ENCODE data around the gene CCDC197. TPM values are rescaled to one million over a fixed set of nuclear protein-coding genes. Genes with fewer than 3 reads are reported as not detected.

The CCDC197 gene
- total RNA-seq, 1 donor from 2014 or later: not detected

- Mint-ChIP-seq H3K36me3 (ENCODE audit: low read depth, unreplicated experiment) (no peaks in the 10 kb centered on the region), H3K27me3 (ENCODE audit: unreplicated experiment) (peaks cover 5% of the 10 kb centered on the region), H3K4me1 (ENCODE audit: unreplicated experiment) (no peaks in the 10 kb centered on the region), H3K27ac (ENCODE audit: unreplicated experiment) (no peak overlapping the region), H3K9me3 (ENCODE audit: unreplicated experiment) (no peaks in the 10 kb centered on the region), H3K4me3 (ENCODE audit: unreplicated experiment) (no peak overlapping the region)
- no peak for DNase-seq (ENCODE audit: low spot score)
- TF ChIP-seq CTCF (IDR thresholded peaks at IDR 0.05; ENCODE audit: unreplicated experiment): no peak
These were observed 44.3 kb upstream of the CCDC197 start for GRCh38 chr14:93952829-93953228.

- H3K27me3 Mint-ChIP-seq (ENCODE audit: unreplicated experiment): peaks cover 5% of the 10 kb centered on the region
- H3K9me3 Mint-ChIP-seq (ENCODE audit: unreplicated experiment): no peaks in the 10 kb centered on the region
- no peak overlapping the region for H3K4me3 Mint-ChIP-seq (ENCODE audit: unreplicated experiment)
- no peak for TF ChIP-seq CTCF (IDR thresholded peaks at IDR 0.05; ENCODE audit: unreplicated experiment)
- H3K27ac Mint-ChIP-seq (ENCODE audit: unreplicated experiment): no peak overlapping the region
- DNase-seq (ENCODE audit: low spot score): no peak
- H3K4me1 Mint-ChIP-seq (ENCODE audit: unreplicated experiment): no peaks in the 10 kb centered on the region
- H3K36me3 Mint-ChIP-seq (ENCODE audit: low read depth, unreplicated experiment): no peaks in the 10 kb centered on the region
These were observed 43.8 kb upstream of the CCDC197 start for GRCh38 chr14:93953263-93953662.

- Mint-ChIP-seq H3K4me3 (ENCODE audit: unreplicated experiment) (no peak overlapping the region), H3K27me3 (ENCODE audit: unreplicated experiment) (peaks cover 5% of the 10 kb centered on the region), H3K9me3 (ENCODE audit: unreplicated experiment) (no peaks in the 10 kb centered on the region), H3K4me1 (ENCODE audit: unreplicated experiment) (peaks cover under 1% of the 10 kb centered on the region), H3K36me3 (ENCODE audit: low read depth, unreplicated experiment) (no peaks in the 10 kb centered on the region), H3K27ac (ENCODE audit: unreplicated experiment) (no peak overlapping the region)
- no peak for DNase-seq (ENCODE audit: low spot score)
- no peak for TF ChIP-seq CTCF (IDR thresholded peaks at IDR 0.05; ENCODE audit: unreplicated experiment)
These were observed 43.2 kb upstream of the CCDC197 start for GRCh38 chr14:93953739-93954515.

- H3K27me3 Mint-ChIP-seq (ENCODE audit: unreplicated experiment): peaks cover 5% of the 10 kb centered on the region
These were observed 42.6 kb upstream of the CCDC197 start for GRCh38 chr14:93954516-93954830.

More at GRCh38 chr14:93954516-93954830, 42.6 kb upstream of the CCDC197 start:
- H3K9me3 Mint-ChIP-seq (ENCODE audit: unreplicated experiment): no peaks in the 10 kb centered on the region
- no peak overlapping the region for H3K27ac Mint-ChIP-seq (ENCODE audit: unreplicated experiment)
- no peak for DNase-seq (ENCODE audit: low spot score)
- no peak overlapping the region for H3K4me3 Mint-ChIP-seq (ENCODE audit: unreplicated experiment)
- H3K4me1 Mint-ChIP-seq (ENCODE audit: unreplicated experiment): peaks cover 6% of the 10 kb centered on the region
- no peaks in the 10 kb centered on the region for H3K36me3 Mint-ChIP-seq (ENCODE audit: low read depth, unreplicated experiment)
- no peak for TF ChIP-seq CTCF (IDR thresholded peaks at IDR 0.05; ENCODE audit: unreplicated experiment)

All from endothelial cell (in vitro differentiated cells).